ENCODE measurements around the gene CLN6.
A peak's percentile ranks its signal among the peaks of the same experiment; 100 is the strongest.

CLN6 gene

DNA sequence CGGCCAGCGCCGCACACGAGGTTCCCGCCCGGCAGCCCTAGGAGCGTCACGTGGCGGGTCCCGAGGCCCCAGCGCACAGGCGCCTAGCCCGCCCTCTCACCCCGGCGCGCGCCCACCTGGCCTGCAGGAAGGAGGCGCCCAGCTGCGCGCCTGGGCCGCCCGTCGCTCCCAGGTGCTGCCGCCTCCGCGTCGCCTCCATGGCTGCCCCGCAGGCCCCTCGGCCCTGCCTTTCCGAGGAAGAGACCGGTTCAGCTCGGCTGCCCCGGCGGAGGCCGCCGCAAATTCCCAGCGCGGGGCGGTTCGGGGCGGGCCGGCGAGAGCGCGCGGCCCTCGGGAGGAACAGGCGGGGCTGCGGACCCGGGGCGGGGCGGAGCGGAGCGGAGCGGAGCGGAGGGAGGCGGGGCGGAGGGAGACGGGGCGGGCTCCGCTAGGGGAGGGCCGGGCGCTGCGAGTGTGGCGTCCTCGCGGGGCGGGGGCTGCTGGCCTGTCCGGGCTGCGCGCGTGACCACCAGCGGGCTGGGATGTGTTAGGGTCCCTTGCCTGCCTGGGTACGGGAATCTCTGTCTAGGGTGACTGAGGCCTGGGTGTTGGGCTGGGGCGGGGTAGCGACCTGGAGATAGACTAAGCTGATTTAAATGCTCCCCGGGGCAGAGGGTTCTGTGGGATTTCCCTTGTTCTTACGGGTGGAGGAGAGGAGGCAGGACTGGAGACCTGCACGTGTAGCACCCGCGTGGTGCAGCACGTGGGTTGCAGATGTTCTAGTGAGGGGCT lies at the start of gene CLN6:
Gene CLN6, minus strand, starts transcription at position 343 of the 771 bp plus-strand sequence. Its CDS starts 144 bp downstream, at position 199.
- peak; percentile 82 to 86 for ATAC-seq

DNA sequence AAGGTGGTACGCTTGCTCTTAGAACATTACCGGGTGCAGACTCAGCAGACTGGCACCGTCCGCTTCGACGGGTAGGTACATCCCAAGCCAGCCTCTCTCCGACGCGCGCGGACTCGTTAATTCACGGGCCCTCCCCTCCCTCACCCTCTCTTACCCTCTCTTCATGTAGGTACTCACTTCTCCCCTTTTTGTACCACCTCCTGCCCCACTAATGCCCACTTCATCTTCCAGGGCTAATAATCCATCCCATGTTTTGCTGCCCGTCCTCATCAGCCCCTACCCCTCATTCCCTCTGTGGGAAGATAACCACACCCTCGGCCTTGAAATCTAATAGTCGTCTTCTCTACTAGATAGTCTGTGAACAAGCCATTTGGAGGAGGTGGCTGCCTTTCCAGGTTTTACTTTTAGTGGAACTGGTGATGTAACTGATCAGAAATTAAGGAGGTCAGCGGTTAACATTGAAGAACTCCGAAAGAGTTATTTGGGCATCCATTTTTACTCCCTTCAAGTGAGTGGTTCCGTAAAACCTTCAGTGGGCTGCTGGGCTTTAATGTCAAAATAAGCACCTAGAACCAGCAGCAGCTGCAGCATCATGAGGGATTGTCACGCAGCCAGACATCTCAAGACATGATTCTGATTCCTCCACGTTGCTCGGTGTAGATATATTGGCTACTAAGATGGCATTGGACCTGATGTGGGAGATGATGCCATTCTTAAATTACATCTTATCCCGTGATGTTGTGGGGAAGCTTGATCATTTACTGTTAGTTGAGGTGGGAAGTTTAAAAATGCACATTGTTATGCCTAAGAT lies 49.3 kb upstream of the CLN6 start:
- ATAC-seq: peak in 1 of 2 donors; percentile 2

DNA sequence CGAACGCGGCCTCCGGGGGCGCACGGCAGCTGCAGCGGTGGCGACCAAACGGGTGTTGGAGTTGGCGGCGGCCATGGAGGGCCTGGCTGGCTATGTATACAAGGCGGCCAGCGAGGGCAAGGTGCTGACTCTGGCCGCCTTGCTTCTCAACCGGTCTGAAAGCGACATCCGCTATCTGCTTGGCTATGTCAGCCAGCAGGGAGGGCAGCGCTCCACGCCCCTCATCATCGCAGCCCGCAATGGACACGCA lies 48.7 kb upstream of the CLN6 start:
- no peak for ATAC-seq

DNA sequence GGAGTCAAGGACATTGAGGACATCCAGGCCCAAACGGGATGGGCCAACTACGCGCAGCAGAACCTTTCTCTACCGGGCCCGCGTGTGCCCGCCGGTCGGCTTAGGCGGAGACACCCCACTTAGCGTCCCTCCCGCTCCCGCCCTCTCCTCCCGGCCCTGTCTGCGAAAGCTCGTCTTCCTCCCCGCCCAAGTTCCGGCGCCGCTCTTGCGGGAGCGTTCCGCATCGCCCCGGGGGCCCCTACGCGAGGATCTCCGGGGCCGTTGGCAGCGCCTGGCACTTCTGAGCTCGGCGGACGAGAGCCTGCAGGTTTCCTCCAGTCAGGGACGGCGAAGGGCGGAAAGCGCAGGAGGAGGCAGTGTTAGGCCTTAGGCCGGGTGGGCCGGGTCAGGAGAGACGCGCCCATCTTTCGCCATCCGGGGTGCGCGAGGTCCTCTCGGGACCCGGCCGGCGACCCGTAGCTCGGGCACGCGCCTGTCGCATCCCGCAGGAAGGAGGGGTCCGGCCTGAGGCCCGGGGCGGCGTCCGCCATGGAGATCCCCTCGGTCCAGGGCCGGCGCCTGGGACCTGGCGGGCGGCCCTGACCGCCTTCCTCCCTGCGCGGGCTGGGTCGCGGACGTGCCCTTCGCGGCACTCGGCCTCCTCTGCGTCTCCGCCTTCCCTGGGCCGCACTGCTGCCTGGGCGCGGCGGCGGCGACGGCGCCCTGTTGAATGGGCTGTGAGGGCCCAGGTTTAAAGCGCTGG lies 48.2 kb upstream of the CLN6 start, which contains the start of gene FEM1B:
Gene FEM1B, plus strand, starts transcription at position 143 of the 742 bp plus-strand sequence. CDS start 673 bp downstream, outside the sequence.
- peak; percentile 82 to 83 for ATAC-seq

DNA sequence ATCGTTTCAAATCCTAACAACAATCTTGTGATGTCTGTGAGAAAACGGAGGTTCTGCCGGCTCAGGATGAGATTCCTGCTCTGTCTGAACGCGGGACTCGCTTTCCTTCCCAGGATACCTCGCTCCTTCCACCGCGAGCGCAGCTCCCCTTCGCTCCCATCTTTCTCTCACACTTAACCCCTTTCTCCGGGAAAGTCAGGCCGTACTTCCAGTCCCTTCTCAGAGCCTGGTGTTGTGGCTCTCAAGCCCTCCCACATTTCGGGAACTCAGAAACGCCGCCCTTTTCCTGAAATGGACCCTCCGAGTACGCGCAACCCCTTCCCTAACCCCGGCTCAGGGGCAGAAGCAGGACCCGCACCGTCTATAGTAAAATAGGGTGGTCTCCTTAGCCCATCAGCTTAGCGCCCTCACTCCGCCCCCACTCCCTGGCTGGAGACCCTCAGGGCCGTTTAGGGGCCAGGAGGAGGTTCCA lies 47.6 kb upstream of the CLN6 start:
- ATAC-seq: peak; percentile 5

DNA sequence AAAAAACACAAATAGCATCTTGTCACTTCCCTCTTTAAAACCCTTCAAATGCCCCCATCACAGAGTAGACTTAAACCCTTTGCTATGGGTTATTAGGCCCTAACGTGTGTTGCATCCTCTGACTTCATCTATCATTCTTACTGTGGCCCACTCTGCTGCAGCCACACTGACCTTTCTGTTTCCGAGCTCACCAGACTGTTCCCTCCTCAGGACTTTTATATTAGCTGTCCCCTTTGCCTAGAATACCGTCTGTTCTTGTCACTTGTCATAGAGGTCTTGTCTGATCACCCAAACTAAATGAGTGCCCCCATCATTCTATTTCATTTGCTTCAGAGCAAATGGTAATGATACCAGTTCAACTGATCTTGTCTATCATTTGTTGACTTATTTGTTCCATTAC lies 47.1 kb upstream of the CLN6 start:
- no peak for ATAC-seq

DNA sequence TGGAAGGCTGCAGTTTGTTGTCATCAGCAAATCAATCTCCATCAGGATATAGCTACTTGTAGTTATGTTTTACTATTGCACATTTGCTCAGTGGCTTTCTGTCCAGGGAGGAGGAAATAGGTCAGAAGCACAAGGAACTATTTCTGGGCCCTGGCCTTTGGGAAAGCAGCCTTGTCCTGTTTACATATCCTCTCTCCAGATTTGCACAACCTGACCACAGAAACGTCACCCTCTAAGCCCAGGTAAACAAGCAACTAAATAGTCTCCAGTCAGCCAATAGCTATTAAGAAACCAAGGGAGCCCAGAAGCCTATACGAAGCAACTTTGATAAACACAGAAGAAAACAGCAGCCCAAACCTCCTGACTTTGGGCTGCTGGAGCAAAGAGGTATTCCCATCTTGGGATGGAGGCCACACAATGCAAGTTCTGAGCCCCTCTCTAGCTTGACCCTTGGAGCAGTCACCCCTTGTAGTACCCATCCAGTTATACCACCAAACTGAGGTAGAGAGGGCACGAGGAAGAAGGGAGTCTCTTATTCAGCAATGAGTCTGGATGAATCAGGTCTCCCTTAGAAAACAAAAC lies 45.7 kb upstream of the CLN6 start:
- no peak for ATAC-seq

DNA sequence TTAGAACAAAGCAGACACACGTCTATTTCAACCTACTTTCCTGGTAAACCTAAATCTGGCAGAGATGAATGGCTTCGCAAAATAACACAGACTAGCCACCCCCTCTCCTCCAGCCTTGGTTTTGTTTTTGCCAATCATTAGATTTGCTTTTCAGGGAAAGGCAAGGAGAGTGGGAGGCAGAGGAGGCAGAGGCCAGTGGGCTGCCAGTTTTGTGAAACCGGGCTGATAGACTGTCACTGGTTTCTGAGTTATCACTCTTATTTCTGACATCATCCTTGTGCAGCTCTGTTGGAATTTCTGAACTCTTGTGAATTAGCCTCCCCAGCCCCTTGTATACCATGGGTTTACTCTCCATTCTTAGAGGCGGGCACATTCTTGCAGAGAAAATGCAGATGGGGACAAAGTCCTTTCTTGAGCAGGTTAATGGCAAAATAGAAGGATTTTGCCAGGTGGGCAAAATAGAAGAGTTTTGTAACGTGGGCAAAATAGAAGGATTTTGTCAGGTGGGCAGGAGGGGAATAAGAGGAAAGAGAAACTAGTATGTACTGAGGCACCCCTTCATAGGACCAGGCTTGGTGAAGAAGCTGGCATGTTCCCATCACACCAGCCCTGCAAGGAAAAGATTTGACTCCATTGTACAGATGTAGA lies 44.8 kb upstream of the CLN6 start:
- no peak for ATAC-seq

DNA sequence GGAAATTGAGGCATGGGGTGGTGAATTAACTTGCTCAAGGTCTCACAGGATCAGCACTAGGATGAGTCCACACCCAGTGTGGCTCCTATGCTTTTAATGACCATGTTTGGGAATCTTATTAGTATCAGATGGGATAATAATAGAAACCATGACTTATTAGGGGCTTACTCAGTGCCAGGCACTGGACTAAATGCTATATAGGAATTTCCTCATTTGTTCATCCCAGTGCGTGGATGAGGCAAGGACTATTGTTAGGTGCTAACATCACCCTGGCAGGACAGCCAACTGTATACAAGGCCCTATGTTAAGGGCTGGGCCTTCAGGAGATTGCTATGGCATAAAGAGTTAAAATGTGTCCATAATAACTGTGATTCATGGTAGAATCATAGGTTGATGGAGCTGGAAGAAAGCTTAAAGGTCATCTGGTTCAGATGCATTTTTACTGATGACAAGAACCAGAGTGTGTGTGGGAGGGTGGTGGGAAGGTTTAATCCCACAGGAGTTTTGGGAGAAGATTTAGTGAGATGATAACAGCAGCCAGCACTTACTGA lies 43.3 kb upstream of the CLN6 start:
- ATAC-seq: no peak

DNA sequence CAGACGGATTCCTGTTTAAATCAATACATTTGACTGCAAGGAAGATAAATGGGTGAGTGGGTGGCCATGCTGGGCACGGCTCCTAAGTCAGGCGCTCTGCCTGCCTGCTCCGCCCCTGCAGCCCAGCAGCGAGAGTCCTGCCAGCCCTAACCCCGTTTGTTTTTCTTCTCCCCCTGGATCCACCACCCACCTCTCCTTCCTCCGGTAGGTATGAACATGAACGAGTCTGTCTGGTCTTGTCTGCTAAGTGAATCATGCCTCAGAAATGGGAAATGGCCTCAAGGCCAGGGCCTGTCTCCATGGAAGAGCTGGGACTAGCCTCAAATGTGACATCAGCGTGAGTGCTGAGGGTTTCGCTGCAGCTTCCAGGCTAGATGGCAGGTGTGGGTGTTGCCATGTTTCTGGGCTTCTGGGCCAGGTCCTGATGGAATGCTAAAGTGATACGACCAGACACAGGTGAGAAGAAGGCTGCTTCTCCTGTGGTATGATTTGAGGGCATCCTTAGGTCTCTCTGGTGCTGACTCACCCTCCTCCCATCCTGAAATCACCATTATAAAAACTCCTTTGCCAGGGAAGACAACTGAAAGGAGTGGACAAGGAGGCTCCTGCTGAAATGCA lies 42.4 kb upstream of the CLN6 start:
- no peak for ATAC-seq

DNA sequence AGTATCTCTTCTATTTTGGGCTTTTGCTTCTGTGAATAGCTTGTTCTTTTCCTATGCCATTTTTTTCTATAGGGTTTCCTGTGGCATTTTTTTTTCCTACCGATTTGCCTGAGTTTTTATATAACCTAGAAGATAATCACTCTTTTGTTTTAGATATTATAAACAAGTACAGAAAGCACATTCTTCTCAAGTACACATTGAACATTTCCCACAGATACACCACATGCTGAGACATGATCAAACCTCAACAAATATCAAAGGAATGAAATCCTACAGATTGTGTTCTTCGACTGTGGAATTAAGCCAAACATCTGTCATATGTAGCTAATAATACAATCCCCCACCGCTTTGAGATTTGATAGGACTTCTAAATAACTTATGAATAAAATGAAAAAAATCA lies 38.9 kb upstream of the CLN6 start:
- no peak for ATAC-seq

DNA sequence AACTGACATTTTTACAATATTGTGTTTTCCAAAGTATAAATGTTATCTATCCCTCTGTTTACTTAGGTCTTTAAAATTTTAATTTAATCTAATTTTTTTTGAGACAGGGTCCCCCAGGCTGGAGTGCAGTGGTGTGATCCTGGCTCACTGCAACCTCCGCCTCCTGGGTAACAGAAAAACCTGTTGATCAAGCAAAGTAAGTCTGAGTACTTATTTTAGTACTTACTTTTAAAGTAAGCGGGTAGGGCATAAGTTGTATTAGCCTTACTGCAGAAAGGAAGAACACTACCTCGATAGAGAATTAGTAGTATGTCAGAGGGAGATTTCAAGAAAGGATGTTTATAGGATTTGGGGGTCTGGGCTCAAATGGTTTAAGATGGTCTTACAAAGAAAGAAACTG lies 36.1 kb upstream of the CLN6 start:
- ATAC-seq: no peak

DNA sequence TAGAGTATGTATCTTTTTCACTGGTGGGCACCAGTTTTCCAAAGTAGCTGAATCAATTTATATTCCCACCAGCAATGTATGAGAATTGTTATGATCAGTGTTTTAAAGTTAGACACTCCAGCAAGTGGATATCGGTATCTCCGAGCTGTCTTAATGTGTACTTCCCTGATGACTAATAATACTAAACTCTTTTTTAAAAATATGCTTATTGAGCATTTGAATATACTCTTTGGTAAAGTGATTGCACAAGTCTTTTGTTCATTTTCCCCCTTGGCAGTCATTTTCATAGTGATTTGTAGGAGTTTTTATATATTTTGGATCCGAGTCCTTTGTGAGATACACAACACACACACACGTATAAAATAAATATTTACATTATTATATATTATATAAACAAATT lies 35.6 kb upstream of the CLN6 start:
- no peak for ATAC-seq

DNA sequence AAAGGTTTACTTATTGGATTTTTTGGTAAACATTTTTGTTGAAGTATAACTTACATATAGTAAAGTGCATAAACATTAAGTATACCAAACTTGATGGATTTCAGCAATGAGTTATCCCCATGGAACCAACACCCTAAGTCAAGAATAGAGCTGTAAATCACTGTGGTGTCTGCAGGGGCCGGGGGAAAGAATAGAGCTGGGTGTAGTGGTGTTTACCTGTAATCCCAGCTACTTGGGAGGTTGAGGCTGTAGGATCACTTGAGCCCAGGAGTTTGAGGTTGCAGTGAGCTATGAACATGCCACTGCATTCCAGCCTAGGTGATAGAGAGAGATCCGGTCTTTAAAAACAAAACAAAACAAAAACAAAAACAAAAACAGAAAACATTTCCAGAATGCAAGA lies 34.8 kb upstream of the CLN6 start:
- ATAC-seq: no peak

DNA sequence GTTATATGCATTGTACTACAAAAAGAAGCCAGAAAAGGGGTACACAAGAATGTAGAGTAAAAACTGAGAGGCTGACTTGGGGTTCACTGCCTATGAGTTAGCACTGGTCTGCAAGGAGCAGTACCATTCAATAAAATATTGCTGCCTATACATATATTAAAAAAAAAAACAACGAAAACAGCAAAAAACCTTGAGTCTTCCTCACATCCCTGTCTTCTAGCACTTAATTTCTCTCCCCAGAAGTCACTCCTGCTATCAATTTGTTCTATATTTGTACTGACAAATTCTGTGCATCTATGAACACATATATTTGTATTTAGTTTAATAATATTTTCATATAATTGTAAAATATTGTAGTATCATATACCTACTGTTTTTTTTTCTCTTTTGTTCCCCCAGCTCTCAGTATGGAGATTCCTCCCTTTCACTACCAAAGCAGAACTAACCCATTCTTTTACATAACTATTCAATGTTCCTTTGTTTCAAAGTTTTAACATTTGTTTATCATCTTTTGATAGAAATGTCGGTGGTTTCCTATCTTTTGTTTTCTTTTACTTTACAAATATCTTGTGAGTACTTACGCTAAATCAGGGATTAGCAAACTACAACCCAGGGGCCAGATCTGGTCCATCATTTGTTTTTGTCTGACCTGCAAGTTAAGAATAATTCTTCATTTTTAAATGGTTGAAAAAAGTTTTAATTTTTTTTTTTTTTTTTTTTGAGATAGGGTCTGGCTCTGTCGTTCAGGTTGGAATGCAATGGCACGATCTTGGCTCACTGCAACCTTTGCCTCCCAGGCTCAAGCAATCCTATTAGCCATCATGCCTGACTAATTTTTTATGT lies 33.2 kb upstream of the CLN6 start:
- ATAC-seq: no peak

DNA sequence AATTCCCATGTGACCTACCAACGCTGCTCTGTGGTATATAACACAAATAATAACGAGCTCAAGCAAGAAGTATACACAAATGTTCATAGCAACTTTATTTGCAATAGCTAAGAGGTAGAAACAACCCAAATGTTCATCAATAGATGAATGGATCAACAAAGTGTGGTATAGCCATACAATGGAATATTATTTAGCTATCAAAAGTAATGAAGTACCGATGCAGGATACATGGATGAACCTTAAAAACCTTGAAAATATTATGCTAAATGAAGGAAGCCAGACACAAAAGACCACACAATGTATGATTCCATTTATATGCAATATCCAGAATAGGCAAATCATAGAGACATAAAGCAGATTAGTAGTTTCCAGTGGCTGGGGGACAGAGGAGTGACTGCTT lies 32.5 kb upstream of the CLN6 start:
- no peak for ATAC-seq

DNA sequence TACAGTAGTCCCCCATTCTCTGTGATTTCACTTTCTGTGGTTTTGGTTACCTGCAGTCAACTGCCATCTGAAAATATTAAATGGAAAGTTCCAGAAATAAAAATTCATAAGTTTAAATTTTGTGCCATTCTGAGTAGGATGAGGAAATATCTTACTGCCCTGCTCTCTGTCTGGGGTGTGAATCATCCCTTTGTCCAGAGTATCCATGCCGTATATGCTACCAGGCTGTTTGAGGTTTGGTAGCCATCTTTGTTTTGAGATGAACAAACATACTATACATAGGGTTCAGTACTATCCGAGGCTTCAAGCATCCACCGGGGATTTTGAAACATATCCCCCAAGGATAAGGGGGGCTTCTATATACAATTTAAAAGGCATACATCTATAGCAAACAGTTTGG lies 31.7 kb upstream of the CLN6 start:
- ATAC-seq: no peak

DNA sequence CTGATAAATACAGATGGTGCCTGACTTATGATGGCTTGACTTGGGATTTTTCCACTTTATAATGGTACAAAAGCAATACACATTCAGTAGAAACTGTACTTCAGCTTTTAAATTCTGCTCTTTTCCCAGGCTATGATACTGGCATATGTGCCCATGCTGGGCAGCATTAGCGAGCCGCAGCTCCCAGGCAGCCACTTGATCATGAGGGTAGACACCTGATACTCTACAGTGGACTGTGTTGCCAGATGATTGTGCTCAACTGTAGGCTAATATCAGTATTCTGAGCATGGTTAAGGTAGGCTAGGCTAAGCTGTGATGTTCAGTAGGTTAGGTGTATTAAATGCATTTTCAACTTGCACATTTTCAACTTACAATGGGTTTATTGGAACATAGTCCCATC lies 30.4 kb upstream of the CLN6 start:
- ATAC-seq: no peak

DNA sequence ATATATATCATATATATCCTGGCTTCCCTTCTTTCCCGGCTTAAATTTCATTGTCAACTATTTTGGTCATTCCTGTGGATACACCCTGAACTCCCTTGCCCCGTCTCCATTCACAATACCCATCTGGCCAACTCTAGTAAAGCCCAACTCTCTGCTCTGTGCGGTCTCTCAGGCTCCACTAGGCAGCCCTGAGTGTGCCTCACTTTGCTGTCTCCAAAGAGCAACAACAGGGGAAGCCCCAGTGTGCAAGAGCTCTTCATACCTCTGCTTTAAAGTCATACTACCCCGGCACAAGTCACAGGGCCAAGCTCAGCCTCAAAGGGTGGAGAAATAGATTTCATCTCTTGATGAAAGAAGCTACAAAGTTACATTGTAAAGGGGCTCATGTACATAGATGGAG lies 29.2 kb upstream of the CLN6 start:
- ATAC-seq: peak; percentile 46 to 61

DNA sequence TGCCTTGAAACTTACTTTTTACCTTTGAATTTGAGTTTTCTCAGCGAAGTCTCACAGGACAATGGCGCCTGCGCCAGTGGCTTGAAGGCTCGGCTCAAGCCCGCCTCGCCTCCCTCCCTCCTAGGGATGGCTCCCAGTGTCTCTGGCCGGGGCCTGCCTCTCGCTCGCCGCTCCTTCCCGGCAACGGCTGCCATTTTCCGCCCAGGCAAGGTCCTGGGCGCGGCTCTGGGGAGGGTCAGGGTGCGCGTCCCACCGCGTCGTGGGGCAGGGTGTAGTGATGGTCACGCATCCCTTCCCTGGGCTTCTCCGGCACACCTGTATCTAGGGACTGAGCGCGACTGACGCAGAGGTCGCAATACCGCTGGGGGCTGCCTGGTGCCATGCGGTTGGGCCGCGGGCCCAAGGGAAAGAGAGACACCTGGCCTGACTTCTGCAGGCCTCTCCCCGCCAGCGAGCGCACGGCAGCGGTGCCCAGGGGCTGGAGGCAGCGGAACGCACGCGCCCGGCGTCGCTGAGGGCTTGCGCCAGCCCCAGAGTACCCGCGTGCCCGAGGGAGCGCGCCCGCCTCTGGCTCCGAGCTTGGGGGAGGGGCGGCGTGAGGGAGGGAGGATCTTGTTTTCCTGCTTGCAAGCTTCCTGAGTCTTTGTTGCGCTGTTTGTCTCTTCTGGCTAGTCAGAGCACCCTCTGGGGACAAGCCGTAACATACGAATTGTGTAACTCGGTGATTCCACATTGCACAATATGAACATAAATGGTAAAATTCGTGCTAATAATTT lies 27.3 kb upstream of the CLN6 start:
- peak; percentile 41 to 55 for ATAC-seq
